Right lobe of liver (tissue), 6 donors: ENCODE measurements around the gene BRIP1. TPM values are rescaled to one million over a fixed set of nuclear protein-coding genes. Genes with fewer than 3 reads are reported as not detected.

ENCODE experiments used
- ATAC-seq, 4 donors: fragments of 200-7000 bp; cut with Tn5 transposase; one replicate each; pipeline ENCODE4 v1.9.1; 2020; ENCODE audit warnings: mild to moderate bottlenecking in 4 of 4, moderate library complexity in 4 of 4
- DNase-seq, 3 donors: peaks; one replicate each; pipeline ENCODE4 v3.0.0-alpha.2; 2020
- H3K27ac ChIP-seq, 3 donors: fragments of 200-600 bp; one replicate each; pipeline ENCODE4 v1.8.0; 2022
- H3K27me3 ChIP-seq, 2 donors: fragments of 200-600 bp; one replicate each; pipeline ENCODE4 v1.8.0; 2022
- H3K36me3 ChIP-seq, 4 donors: fragments of 200-600 bp; sonication (generic) in 1 of 4; one replicate each; pipeline versions ENCODE4 v1.5.1 to v1.8.0; 2017 to 2022; ENCODE audit warnings: control low read depth in 1 of 4
- H3K4me1 ChIP-seq, 4 donors: fragments of 200-600 bp; sonication (generic) in 1 of 4; one replicate each; pipeline versions ENCODE4 v1.5.1 to v1.8.0; 2017 to 2022; ENCODE audit warnings: control low read depth in 1 of 4
- H3K4me3 ChIP-seq, 3 donors: fragments of 200-600 bp; one replicate each; pipeline ENCODE4 v1.8.0; 2022
- H3K9me3 ChIP-seq, 4 donors: fragments of 200-600 bp; sonication (generic) in 1 of 4; one replicate each; pipeline versions ENCODE4 v1.5.1 to v1.8.0; 2017 to 2022; ENCODE audit warnings: control low read depth in 1 of 4
- CTCF ChIP-seq, 4 donors: fragments of 200-600 bp in 3 of 4; fragments of 450-650 bp in 1 of 4; IDR thresholded peaks; one replicate each; pipeline versions ENCODE4 v1.5.1 to v1.8.0; 2016 to 2022; ENCODE audit warnings: antibody characterized with exemption in 4 of 4, mild to moderate bottlenecking in 2 of 4
- POLR2A ChIP-seq: fragments of 450-650 bp; IDR thresholded peaks from one replicate; pipeline ENCODE4 v1.6.1; 2017; ENCODE audit warnings: antibody characterized with exemption, mild to moderate bottlenecking
- WGBS: methylation state at CpG from one replicate; pipeline ENCODE4 v1.1.6; 2018; ENCODE audit warnings: low coverage, low lambda C conversion rate; ENCODE audit not compliant: insufficient coverage; ENCODE audit errors: missing lambda C conversion rate; 5-methylcytosine and 5-hydroxymethylcytosine counted together
- intact Hi-C, 2 donors: fragments of 100-400 bp; cut with DNase I; formaldehyde crosslinking; loops; one replicate each; pipeline versions ENCODE4 v1.11.2 to v1.14.1; 2022
- total RNA-seq, 6 experiments: library from RNA; depleted of rRNA in 2 of 6; stranded (reverse); fragments of >200 nt in 2 of 6; fragmentation: NEBNext Ultra II Directional in 3 of 6; extraction: Animal tissue kit (Norgen Biotek cat#: 25700) in 3 of 6; gene quantifications; one replicate each; pipeline versions ENCODE4 v1.1.0 to v1.2.4, GENCODE V29; 2016 to 2023
- donor health status: DM: no; HTN: yes; CAD: no.
- donor health status: DM: no; HTN: no; CAD: no.
- donor health status: DM: no; HTN: no; CAD: no.
- donor health status: DM: no; HTN: yes; CAD: no.
- donor health status: DM: no; HTN: yes; CAD: no.

BRIP1 gene
- total RNA-seq, 6 experiments from 2014 or later, result 1.0 to 1.6 (median 1.1) TPM

DNA sequence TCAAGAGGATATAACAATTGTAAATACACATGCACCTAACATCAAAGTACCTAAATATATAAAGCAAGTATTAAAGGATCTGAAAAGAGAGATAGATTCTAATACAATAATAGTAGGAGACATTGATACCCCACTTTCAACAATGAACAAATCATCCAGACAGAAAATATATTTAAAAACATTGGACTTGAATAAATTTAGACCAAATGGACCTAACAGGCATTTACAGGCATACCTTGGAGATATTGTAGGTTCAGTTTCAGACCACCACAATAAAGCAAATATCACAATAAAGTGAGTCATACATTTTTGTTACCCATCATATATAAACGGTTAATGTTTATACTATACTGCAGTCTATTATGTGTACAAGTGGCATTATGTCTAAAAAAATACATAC is 104.0 kb downstream of the BRIP1 start:
- H3K4me1 ChIP-seq, result no peaks in the 10 kb centered on the region
- WGBS, result 94% methylated on average over 1 of the region's 1 CpG
- no peak for TF ChIP-seq CTCF (IDR thresholded peaks at IDR 0.05)
- no peak for TF ChIP-seq POLR2A

GRCh38 chr17:61758430-61758829 is 104.9 kb downstream of the BRIP1 start:
- H3K4me3 ChIP-seq, result no peak overlapping the region
- H3K36me3 ChIP-seq, result no peaks in the 10 kb centered on the region
- ATAC-seq (no peak), DNase-seq (no peak)
- H3K27ac ChIP-seq, result no peak overlapping the region
- intact Hi-C loops, result no loop called here
- 89% methylated on average over 2 of the region's 2 CpGs for WGBS
- peaks cover 0 to 4% (median 0%) of the 10 kb centered on the region in 4 donors for H3K9me3 ChIP-seq
- TF ChIP-seq CTCF (IDR thresholded peaks at IDR 0.05), result no peak
- TF ChIP-seq POLR2A, result no peak
- H3K4me1 ChIP-seq, result no peaks in the 10 kb centered on the region
- H3K27me3 ChIP-seq, result no peaks in the 10 kb centered on the region

More for the DNA sequence above, 104.0 kb downstream of the BRIP1 start:
- H3K36me3 ChIP-seq, result no peaks in the 10 kb centered on the region
- no peaks in the 10 kb centered on the region for H3K27me3 ChIP-seq
- no peak overlapping the region for H3K27ac ChIP-seq
- H3K4me3 ChIP-seq, result no peak overlapping the region
- intact Hi-C loops, result no loop called here
- no peak for DNase-seq
- no peak for ATAC-seq
- peaks cover 0 to 4% (median 0%) of the 10 kb centered on the region in 4 donors for H3K9me3 ChIP-seq

DNA sequence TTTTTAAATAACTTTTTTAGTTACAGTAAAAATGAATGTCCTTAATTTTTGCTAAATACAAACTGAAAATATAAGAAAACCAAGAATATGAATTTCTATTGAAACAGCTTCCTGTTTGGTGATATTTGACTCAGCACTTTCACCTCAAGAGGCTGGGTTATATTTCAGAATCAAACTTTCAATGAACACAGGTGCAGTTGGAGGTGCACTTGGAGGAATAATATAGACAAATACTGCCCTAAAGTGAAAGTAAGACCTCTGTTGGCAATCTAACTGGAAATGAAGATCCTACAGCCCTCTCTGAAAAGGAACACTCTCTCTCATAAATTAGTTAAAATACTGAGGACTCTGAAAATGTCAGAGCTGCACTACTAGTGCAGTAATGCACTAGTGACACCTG is 106.2 kb downstream of the BRIP1 start:
- no peak overlapping the region for H3K27ac ChIP-seq
- TF ChIP-seq POLR2A (no peak), CTCF (IDR thresholded peaks at IDR 0.05) (no peak)
- peaks cover 0 to 1% (median 0%) of the 10 kb centered on the region in 4 donors for H3K9me3 ChIP-seq
- intact Hi-C loops, result no loop called here
- H3K36me3 ChIP-seq, result no peaks in the 10 kb centered on the region
- no peak for ATAC-seq
- H3K27me3 ChIP-seq, result no peaks in the 10 kb centered on the region
- DNase-seq, result no peak
- H3K4me1 ChIP-seq, result no peaks in the 10 kb centered on the region
- H3K4me3 ChIP-seq, result no peak overlapping the region

GRCh38 chr17:61756561-61756960 is 106.8 kb downstream of the BRIP1 start:
- ATAC-seq (no peak), DNase-seq (no peak)
- no peak overlapping the region for H3K27ac ChIP-seq
- intact Hi-C loops, result no loop called here
- H3K36me3 ChIP-seq, result no peaks in the 10 kb centered on the region
- no peaks in the 10 kb centered on the region for H3K4me1 ChIP-seq
- TF ChIP-seq POLR2A (no peak), CTCF (IDR thresholded peaks at IDR 0.05) (no peak)
- no peaks in the 10 kb centered on the region for H3K9me3 ChIP-seq
- 91% methylated on average over 1 of the region's 1 CpG for WGBS
- no peak overlapping the region for H3K4me3 ChIP-seq
- H3K27me3 ChIP-seq, result no peaks in the 10 kb centered on the region

GRCh38 chr17:61755668-61756067 is 107.7 kb downstream of the BRIP1 start:
- ATAC-seq (no peak), DNase-seq (no peak)
- Histone ChIP-seq H3K4me1 (no peaks in the 10 kb centered on the region), H3K27ac (no peak overlapping the region), H3K36me3 (no peaks in the 10 kb centered on the region), H3K27me3 (no peaks in the 10 kb centered on the region), H3K4me3 (no peak overlapping the region), H3K9me3 (no peaks in the 10 kb centered on the region)
- 93% methylated on average over 5 of the region's 5 CpGs for WGBS
- TF ChIP-seq CTCF (IDR thresholded peaks at IDR 0.05) (no peak), POLR2A (no peak)
- intact Hi-C loops, result no loop called here
